Activated CD8-positive, alpha-beta memory T cell treated with anti-CD3 and anti-CD28 coated beads, Interleukin-2, amount 10 ng/mL, durations not matched to agents 7 days and 5 days (primary cell): Measurements from ENCODE around the gene GAST. TPM values are rescaled to one million over a fixed set of nuclear protein-coding genes. Genes with fewer than 3 reads are reported as not detected.
"Not testable (repeated sequence)": the region's sequence is repeated elsewhere in the genome, so short reads cannot be mapped to it uniquely, and the experiment has no call there.

Experiments used
- ATAC-seq: fragments of 150-1000 bp; cut with Tn5 transposase; one replicate; pipeline ENCODE4 v1.10.0; 2021; ENCODE audit warnings: moderate library complexity
- CTCF ChIA-PET: fragments of 350-600 bp; sonication (Branson Sonifier 250); formaldehyde crosslinking; loops from one replicate; lab custom pipeline; 2021; ENCODE audit warnings: antibody characterized with exemption; lab: Charles Lee
- DNase-seq: peaks from one replicate; pipeline ENCODE4 v3.0.0-alpha.2; 2020
- H3K27ac Mint-ChIP-seq: one replicate; pipeline ENCODE4 v1.8.0; 2021; ENCODE audit warnings: mild to moderate bottlenecking, mixed read lengths
- H3K27me3 Mint-ChIP-seq: one replicate; pipeline ENCODE4 v1.8.0; 2021; ENCODE audit warnings: mixed read lengths
- H3K36me3 Mint-ChIP-seq: one replicate; pipeline ENCODE4 v1.8.0; 2021; ENCODE audit warnings: mild to moderate bottlenecking, mixed read lengths
- H3K4me1 Mint-ChIP-seq: one replicate; pipeline ENCODE4 v1.8.0; 2021; ENCODE audit warnings: mixed read lengths
- H3K4me3 Mint-ChIP-seq: one replicate; pipeline ENCODE4 v1.8.0; 2021; ENCODE audit warnings: mild to moderate bottlenecking, moderate library complexity, mixed read lengths
- H3K9me3 Mint-ChIP-seq: one replicate; pipeline ENCODE4 v1.8.0; 2022; ENCODE audit warnings: low read depth, mixed read lengths
- total RNA-seq, 2 experiments: library from RNA; stranded (reverse); gene quantifications; one replicate each; pipeline ENCODE4 v1.2.3, GENCODE V29; 2021

GAST gene
- total RNA-seq, 2 experiments from 2014 or later: not detected

GRCh38 chr17:41700843-41701242 lies 11.3 kb upstream of the GAST start:
- DNase-seq, H3K27ac Mint-ChIP-seq, H3K4me3 Mint-ChIP-seq, ATAC-seq, H3K9me3 Mint-ChIP-seq, H3K27me3 Mint-ChIP-seq, H3K36me3 Mint-ChIP-seq: not testable (repeated sequence)
- CTCF ChIA-PET: interaction anchor here (0.7 to 1.1 kb wide), 2 partner anchors 22 to 34 kb away, joined by 3 to 4 read pairs; no protein-coding TSS in a partner anchor
- H3K4me1 Mint-ChIP-seq: peaks cover 12% of the 10 kb centered on the region

- no peaks in the 10 kb centered on the region for H3K36me3 Mint-ChIP-seq
- ATAC-seq: no peak
- CTCF ChIA-PET: interaction anchor here (1.2 kb wide), 1 partner anchor 54 kb away, joined by 3 read pairs; no protein-coding TSS in a partner anchor
- H3K27ac Mint-ChIP-seq: no peak overlapping the region
- peaks cover 15% of the 10 kb centered on the region for H3K27me3 Mint-ChIP-seq
- H3K9me3 Mint-ChIP-seq: no peaks in the 10 kb centered on the region
- DNase-seq: no peak
- H3K4me3 Mint-ChIP-seq: no peak overlapping the region
- H3K4me1 Mint-ChIP-seq: peaks cover 3% of the 10 kb centered on the region
Measured at GRCh38 chr17:41702712-41703111, 9.4 kb upstream of the GAST start.

GRCh38 chr17:41705271-41705991 lies 6.7 kb upstream of the GAST start:
- Mint-ChIP-seq H3K4me3 (no peak overlapping the region), H3K27ac (no peak overlapping the region), H3K36me3 (no peaks in the 10 kb centered on the region), H3K27me3 (peaks cover 16% of the 10 kb centered on the region), H3K4me1 (peaks cover 3% of the 10 kb centered on the region), H3K9me3 (no peaks in the 10 kb centered on the region)
- no peak for DNase-seq
- ATAC-seq: no peak
- CTCF ChIA-PET: interaction anchor here (1.8 kb wide), 1 partner anchor 9 kb away, joined by 9 read pairs; no protein-coding TSS in a partner anchor

GRCh38 chr17:41707803-41708669 lies 4.1 kb upstream of the GAST start:
- ATAC-seq: no peak
- peaks cover 20% of the 10 kb centered on the region for H3K27me3 Mint-ChIP-seq
- no peaks in the 10 kb centered on the region for H3K36me3 Mint-ChIP-seq
- no peak overlapping the region for H3K4me3 Mint-ChIP-seq
- H3K9me3 Mint-ChIP-seq: no peaks in the 10 kb centered on the region
- DNase-seq: no peak
- H3K27ac Mint-ChIP-seq: no peak overlapping the region
- CTCF ChIA-PET: interaction anchor here (0.8 to 3.1 kb wide), 6 partner anchors 12 to 104 kb away, joined by 3 to 15 read pairs (median 4); partner anchors contain the start of gene P3H4
- H3K4me1 Mint-ChIP-seq: peaks cover 4% of the 10 kb centered on the region

GRCh38 chr17:41710472-41711090 lies 1.6 kb upstream of the GAST start:
- no peak for ATAC-seq
- DNase-seq: no peak
- H3K4me1 Mint-ChIP-seq: peaks cover 4% of the 10 kb centered on the region
- H3K27ac Mint-ChIP-seq: no peak overlapping the region
- CTCF ChIA-PET: interaction anchor here (0.7 to 1.7 kb wide), 4 partner anchors 15 to 62 kb away, joined by 3 to 12 read pairs (median 4); no protein-coding TSS in a partner anchor
- H3K4me3 Mint-ChIP-seq: no peak overlapping the region
- H3K27me3 Mint-ChIP-seq: peaks cover 17% of the 10 kb centered on the region
- no peaks in the 10 kb centered on the region for H3K36me3 Mint-ChIP-seq
- H3K9me3 Mint-ChIP-seq: no peaks in the 10 kb centered on the region

- Mint-ChIP-seq H3K27ac (no peak overlapping the region), H3K4me3 (no peak overlapping the region), H3K27me3 (peaks cover 9% of the 10 kb centered on the region), H3K36me3 (no peaks in the 10 kb centered on the region), H3K4me1 (no peaks in the 10 kb centered on the region), H3K9me3 (no peaks in the 10 kb centered on the region)
- CTCF ChIA-PET: interaction anchor here (0.9 to 1.7 kb wide), 4 partner anchors 8 to 94 kb away, joined by 3 to 4 read pairs (median 4); partner anchors contain the start of gene P3H4
- ATAC-seq: no peak
- DNase-seq: no peak
Measured at GRCh38 chr17:41717408-41718286, 5.5 kb downstream of the GAST start.

DNA sequence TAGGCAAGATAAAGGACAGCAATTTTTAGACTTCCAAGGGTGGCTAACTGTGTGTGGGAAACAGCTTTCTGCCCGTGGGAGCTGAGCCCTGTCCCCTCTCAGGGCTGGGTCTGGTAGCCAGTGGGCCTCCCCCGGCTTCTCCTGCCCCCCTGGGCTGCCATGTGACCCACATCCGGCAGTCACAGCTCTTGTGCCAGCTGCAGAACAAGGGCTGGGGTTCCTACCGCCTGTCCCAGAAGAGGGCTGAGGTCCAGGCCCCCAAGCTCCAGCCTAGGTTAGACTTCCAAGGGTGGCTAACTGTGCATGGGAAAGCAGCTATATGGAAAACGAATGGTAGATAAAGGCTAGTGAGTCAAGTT lies 6.1 kb downstream of the GAST start:
- ATAC-seq (no peak), DNase-seq (no peak)
- no peaks in the 10 kb centered on the region for H3K4me1 Mint-ChIP-seq
- peaks cover 7% of the 10 kb centered on the region for H3K27me3 Mint-ChIP-seq
- no peaks in the 10 kb centered on the region for H3K36me3 Mint-ChIP-seq
- H3K27ac Mint-ChIP-seq: no peak overlapping the region
- H3K4me3 Mint-ChIP-seq: no peak overlapping the region
- CTCF ChIA-PET: interaction anchor here (0.9 to 1.7 kb wide), 4 partner anchors 8 to 93 kb away, joined by 3 to 4 read pairs (median 4); partner anchors contain the start of gene P3H4
- no peaks in the 10 kb centered on the region for H3K9me3 Mint-ChIP-seq

DNA sequence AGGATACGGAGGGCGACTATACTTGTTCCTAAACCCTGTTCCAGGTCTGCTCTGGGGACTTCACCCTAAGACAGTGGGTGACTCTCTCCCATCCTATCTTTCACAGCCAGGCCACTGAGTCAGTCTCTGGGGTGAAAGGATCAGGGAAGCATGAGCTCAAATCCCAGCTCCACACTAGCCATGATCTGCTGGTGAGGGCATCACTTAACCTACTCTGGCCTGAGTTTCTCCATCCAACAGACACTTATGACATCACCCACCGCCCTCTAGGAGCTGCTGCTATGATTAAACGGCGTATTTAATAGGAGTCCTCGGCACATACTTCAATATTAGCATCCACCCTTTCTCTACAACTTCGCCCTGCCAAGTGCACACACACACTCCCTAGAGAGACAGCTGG lies 10.1 kb downstream of the GAST start:
- Mint-ChIP-seq H3K4me1 (no peaks in the 10 kb centered on the region), H3K9me3 (no peaks in the 10 kb centered on the region), H3K27me3 (no peaks in the 10 kb centered on the region), H3K36me3 (no peaks in the 10 kb centered on the region), H3K27ac (no peak overlapping the region), H3K4me3 (no peak overlapping the region)
- CTCF ChIA-PET: interaction anchor here (1.0 kb wide), 1 partner anchor 80 kb away, joined by 3 read pairs; no protein-coding TSS in a partner anchor
- ATAC-seq (no peak), DNase-seq (no peak)

GRCh38 chr17:41723801-41724475 lies 11.8 kb downstream of the GAST start:
- no peaks in the 10 kb centered on the region for H3K4me1 Mint-ChIP-seq
- ATAC-seq (peak; percentile 30), DNase-seq (no peak)
- H3K4me3 Mint-ChIP-seq: no peak overlapping the region
- no peak overlapping the region for H3K27ac Mint-ChIP-seq
- H3K36me3 Mint-ChIP-seq: no peaks in the 10 kb centered on the region
- H3K9me3 Mint-ChIP-seq: no peaks in the 10 kb centered on the region
- H3K27me3 Mint-ChIP-seq: peaks cover 3% of the 10 kb centered on the region
- CTCF ChIA-PET: interaction anchor here (1.3 kb wide), 1 partner anchor 14 kb away, joined by 3 read pairs; no protein-coding TSS in a partner anchor

GRCh38 chr17:41724476-41725050 lies 12.4 kb downstream of the GAST start:
- Mint-ChIP-seq H3K27ac (no peak overlapping the region), H3K36me3 (no peaks in the 10 kb centered on the region), H3K27me3 (peaks cover 3% of the 10 kb centered on the region), H3K4me3 (no peak overlapping the region), H3K4me1 (no peaks in the 10 kb centered on the region), H3K9me3 (no peaks in the 10 kb centered on the region)
- DNase-seq: no peak
- CTCF ChIA-PET: interaction anchor here (1.1 kb wide), 1 partner anchor 87 kb away, joined by 3 read pairs; the partner anchor contains the start of gene P3H4
- ATAC-seq: no peak

DNA sequence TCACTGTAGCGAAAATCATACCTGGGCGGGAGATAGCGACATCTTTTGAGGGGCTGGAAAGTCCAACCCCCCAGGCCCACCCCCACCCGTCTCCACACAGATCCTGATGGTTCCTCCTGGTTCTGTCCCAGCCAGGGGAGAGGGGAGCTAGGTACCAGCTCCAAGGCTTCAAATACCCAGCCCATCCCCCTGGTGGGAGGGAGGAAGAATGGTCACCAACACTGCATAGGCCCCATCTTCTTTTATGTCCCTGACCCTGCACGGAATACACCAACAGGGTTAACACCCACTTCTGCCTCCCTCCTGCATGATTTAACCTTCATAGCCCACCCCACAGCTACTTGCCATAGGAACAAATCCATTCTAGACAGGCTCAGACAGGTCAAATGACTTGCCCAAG lies 13.0 kb downstream of the GAST start:
- ATAC-seq (no peak), DNase-seq (no peak)
- Mint-ChIP-seq H3K27me3 (peaks cover 4% of the 10 kb centered on the region), H3K27ac (no peak overlapping the region), H3K4me1 (no peaks in the 10 kb centered on the region), H3K9me3 (no peaks in the 10 kb centered on the region), H3K4me3 (no peak overlapping the region), H3K36me3 (no peaks in the 10 kb centered on the region)
- CTCF ChIA-PET: interaction anchor here (1.1 to 2.3 kb wide), 2 partner anchors 12 to 86 kb away, joined by 3 to 8 read pairs; partner anchors contain the start of gene P3H4
